ENCODE measurements around the gene SACM1L.

Gene SACM1L

GRCh38 chr3:45792036-45792435 is 102.8 kb downstream of the SACM1L start:
- no peak for TF ChIP-seq CTCF (IDR thresholded peaks at IDR 0.05; ENCODE audit: low read depth, low read length)
- no peak for DNase-seq (ENCODE audit: extremely low read depth, low read depth)

- no peak for TF ChIP-seq CTCF (IDR thresholded peaks at IDR 0.05; ENCODE audit: low read depth, low read length)
Observed at GRCh38 chr3:45792516-45793172, 103.4 kb downstream of the SACM1L start.

GRCh38 chr3:45793482-45794176 is 104.4 kb downstream of the SACM1L start:
- DNase-seq (ENCODE audit: extremely low read depth, low read depth), result no peak
- TF ChIP-seq CTCF (IDR thresholded peaks at IDR 0.05; ENCODE audit: low read depth, low read length), result no peak

More at GRCh38 chr3:45792516-45793172, 103.4 kb downstream of the SACM1L start:
- DNase-seq (ENCODE audit: extremely low read depth, low read depth), result no peak

- TF ChIP-seq CTCF (IDR thresholded peaks at IDR 0.05; ENCODE audit: low read depth, low read length), result no peak
- no peak for DNase-seq (ENCODE audit: extremely low read depth, low read depth)
Observed at GRCh38 chr3:45794177-45794560, 105.0 kb downstream of the SACM1L start.

- no peak for TF ChIP-seq CTCF (IDR thresholded peaks at IDR 0.05; ENCODE audit: low read depth, low read length)
- DNase-seq (ENCODE audit: extremely low read depth, low read depth), result no peak
Observed at GRCh38 chr3:45794660-45795059, 105.5 kb downstream of the SACM1L start.
